ENCODE measurements around the gene SLC35G4.
"Not testable (repeated sequence)": the region's sequence is repeated elsewhere in the genome, so short reads cannot be mapped to it uniquely, and the experiment has no call there.

Gene SLC35G4

GRCh38 chr18:11613611-11614010 lies 4.2 kb downstream of the SLC35G4 start:
- not testable (repeated sequence) for DNase-seq (ENCODE audit: low read depth)

GRCh38 chr18:11614042-11614441 lies 4.6 kb downstream of the SLC35G4 start:
- DNase-seq (ENCODE audit: low read depth), result not testable (repeated sequence)

GRCh38 chr18:11614981-11615380 lies 5.6 kb downstream of the SLC35G4 start:
- not testable (repeated sequence) for DNase-seq (ENCODE audit: low read depth)

GRCh38 chr18:11647310-11647709 lies 37.9 kb downstream of the SLC35G4 start:
- not testable (repeated sequence) for DNase-seq (ENCODE audit: low read depth)

- not testable (repeated sequence) for DNase-seq (ENCODE audit: low read depth)
Observed at GRCh38 chr18:11647804-11648203, 38.4 kb downstream of the SLC35G4 start.

GRCh38 chr18:11649839-11650238 lies 40.4 kb downstream of the SLC35G4 start:
- no peak for DNase-seq (ENCODE audit: low read depth)

- no peak for DNase-seq (ENCODE audit: low read depth)
Observed at GRCh38 chr18:11651899-11652298, 42.5 kb downstream of the SLC35G4 start.

GRCh38 chr18:11653521-11653920 lies 44.1 kb downstream of the SLC35G4 start:
- DNase-seq (ENCODE audit: low read depth), result no peak

GRCh38 chr18:11654736-11655605 lies 45.6 kb downstream of the SLC35G4 start:
- peak; percentile 36 for DNase-seq (ENCODE audit: low read depth)

GRCh38 chr18:11655606-11655932 lies 46.2 kb downstream of the SLC35G4 start:
- no peak for DNase-seq (ENCODE audit: low read depth)

- DNase-seq (ENCODE audit: low read depth), result no peak
Observed at GRCh38 chr18:11657152-11657551, 47.8 kb downstream of the SLC35G4 start.

GRCh38 chr18:11657554-11657953 lies 48.2 kb downstream of the SLC35G4 start:
- no peak for DNase-seq (ENCODE audit: low read depth)

- no peak for DNase-seq (ENCODE audit: low read depth)
Observed at GRCh38 chr18:11658019-11658418, 48.6 kb downstream of the SLC35G4 start.

GRCh38 chr18:11658989-11659388 lies 49.6 kb downstream of the SLC35G4 start:
- DNase-seq (ENCODE audit: low read depth), result no peak

Data from stimulated activated CD8-positive, alpha-beta memory T cell treated with anti-CD3 and anti-CD28 coated beads, Interleukin-15, amount 100 ng/mL, for 24 hours (primary cell).